C1 segment of cervical spinal cord (tissue), 14 donors: ENCODE measurements around the gene AADACL4.
"Not testable (repeated sequence)": the region's sequence is repeated elsewhere in the genome, so short reads cannot be mapped to it uniquely, and the experiment has no call there.

Experiments used
- DNase-seq, 14 donors: peaks; one replicate each; lab custom pipeline; 2025; lab: John Stamatoyannopoulos, UW

AADACL4 gene

DNA sequence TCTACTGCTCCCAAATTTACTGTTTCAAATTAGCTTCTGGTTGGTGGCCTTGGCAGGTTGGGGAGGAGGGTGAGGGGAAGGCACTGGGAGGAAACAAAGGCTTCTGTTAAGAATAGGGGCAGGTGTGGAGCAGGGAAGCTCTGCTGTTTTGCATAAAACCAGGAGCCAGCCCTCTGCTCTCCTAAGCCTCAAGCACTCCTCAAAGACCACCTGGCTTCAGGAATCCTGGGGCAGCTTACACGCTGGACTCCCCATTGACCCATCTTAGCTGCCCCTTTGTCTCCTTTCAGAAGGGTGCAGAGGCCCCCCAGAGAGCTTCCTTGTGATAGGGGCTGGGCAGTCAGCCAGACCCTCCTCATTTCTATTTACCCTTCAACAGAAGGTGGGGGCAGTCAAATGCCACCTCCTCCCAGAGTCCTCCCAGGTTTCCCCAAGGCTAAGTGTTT is 14.4 kb upstream of the AADACL4 start:
- no peak for DNase-seq

DNA sequence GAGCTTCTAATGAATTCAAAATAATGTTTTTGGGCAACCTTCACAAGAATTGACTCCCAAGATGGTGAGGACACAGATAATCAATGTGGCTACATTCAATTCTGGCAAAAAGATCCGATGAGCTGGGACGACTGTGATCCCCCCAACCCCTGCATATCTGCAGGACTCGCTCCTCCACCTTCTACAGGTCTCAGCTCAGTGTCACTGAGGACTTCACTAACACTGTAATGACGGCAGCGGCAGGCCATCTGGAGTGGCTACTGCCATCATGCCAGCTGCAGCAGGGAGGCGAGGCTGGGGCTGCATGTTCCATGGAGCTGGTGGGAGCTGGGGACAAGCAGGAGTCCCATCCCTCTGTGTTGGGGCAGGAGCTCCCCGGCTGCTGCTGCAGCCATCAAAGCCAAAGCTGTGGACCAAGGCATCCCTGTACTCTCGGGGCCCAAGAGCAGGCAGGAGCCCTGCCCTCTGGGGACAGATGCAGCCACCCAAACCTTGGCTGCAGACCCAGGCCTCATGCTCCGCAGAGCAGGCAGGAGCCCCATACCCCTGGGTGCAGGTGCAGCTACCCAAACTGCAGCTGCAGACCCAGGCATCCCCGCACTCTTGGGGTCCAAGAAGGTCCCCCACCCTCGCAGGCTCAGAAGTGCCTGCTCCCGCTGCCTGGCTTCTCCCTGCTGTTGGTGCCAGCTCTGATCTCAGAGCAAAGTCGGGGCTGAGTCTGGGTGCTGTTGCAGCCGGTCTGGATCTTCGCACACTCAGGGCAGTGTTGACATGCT is 13.7 kb upstream of the AADACL4 start:
- no peak for DNase-seq

DNA sequence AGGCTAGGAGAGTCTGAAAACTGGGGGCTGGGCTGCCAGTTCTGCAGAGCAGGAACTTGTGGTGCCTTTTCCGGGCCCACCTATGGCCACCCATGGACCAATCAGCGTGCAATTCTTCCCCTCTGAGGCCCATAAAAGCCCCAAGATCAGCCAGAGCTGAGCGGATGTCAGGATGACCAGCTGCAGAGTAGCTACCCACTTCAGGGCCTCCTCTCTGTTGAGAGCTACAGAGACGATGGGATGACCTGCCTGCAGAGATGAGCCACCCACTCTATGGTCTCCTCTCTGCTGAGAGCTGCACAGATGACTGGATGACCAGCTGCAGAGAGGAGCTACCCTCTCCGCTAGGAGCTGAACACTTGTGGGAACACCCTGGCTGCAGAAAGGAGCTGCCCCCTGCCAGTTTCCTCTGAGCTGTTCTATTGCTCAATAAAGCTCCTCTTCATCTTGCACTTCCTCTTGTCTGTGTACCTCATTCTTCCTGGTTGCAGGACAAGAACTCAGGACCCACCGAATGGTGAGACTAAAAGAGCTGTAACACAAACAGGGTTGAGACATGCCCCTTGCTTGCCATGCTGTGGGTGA is 12.8 kb upstream of the AADACL4 start:
- DNase-seq: no peak

DNA sequence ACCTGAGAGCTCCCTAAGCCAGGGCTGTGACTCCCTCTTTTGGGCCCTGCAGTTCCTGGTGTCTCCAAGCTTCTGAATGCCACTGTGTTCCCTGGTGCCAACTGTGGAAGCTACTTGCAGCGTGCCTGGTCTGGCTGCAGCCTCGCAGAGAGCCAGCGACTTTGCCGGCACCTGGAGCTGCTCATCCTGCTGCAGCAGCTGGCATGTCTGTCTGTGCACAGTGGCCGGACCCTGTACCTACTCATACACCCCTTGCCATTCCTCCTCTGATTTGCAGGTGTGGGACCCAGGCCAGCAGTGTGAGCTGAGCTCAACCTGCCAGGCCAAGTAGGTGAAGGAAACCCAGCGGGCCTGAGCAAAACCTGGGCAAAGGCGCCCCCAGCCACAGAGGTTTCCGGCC is 12.3 kb upstream of the AADACL4 start:
- no peak for DNase-seq

DNA sequence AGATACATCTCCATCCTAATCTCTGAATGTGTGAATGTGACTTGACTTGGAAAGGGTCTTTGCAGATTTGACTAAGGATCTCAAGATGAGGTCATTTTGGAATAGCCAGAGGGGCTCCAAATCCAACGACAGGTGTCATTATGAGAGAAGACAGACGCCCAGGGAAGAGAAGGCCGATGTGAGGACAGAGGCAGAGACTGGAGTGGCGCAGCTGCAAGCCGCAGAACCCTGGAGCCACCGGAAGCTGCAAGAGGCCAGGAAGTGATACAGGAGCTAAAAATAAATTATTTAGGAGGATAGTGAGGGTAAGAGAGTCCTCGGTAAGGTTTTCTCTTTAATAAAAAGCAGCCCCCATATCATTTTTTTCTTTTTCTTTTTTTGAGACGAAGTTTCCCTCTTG is 9.7 kb upstream of the AADACL4 start:
- no peak for DNase-seq

DNA sequence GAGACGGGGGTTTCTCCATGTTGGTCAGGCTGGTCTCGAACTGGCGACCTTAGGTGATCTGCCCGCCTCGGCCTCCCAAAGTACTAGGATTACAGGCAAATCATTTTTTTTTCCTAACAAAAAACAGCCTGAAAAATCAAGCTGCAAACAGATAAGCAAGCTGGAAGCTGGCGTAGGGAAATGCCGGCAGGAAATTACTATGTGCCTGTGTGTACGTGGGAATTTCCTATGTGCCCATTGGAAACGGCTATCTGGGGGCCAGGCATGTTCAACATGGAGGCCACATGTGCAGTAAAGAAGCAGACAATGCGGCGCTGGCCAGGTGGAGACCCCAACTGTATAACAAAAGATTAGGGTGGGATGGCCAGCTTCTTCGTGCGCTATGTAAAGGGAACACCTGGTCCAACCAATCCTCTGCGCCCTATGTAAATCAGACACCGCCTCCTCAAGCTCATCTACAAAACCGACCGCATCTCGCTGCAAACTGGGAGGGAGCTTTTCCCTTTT is 9.1 kb upstream of the AADACL4 start:
- DNase-seq: no peak

DNA sequence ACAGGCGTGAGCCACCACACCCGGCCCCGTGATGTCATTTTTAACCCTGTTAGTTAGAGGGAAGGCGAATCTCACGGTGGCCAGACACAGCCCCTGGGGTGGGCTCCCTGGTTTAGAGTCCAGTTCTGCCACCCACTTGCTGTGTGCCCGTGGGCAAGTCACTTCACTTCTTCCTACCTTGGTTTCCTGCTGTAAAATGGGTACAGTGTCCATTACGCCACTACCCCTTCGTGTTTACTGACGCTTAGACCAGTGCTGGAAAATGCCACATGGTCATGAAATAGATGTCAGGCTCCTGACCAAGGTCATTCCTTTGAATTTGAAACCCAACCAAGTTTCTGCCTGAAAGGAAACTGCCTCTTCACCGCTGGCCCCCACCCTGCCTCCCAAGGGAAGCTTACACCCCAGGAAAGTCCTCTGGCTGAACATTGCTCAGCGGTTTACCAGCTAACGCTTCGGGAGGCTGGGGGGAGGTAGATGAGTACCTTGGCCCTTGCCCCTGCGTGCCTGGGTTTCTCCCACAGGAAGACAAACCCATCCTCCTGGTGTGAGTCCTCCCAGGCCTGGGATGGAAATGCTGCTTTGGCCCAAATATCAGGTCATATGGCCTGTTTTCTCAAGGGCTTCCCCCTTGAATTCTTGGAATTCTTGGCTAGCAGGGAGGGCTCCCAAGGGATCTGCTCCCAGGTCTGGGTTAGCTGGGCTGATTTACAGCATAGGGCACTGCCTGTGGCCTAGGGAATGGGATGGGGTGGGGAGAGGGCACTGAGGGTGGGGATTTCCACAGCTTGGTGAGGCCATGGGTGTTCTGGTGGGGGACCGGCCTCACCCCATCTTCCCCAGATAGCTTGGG is 7.6 kb upstream of the AADACL4 start:
- DNase-seq: no peak

DNA sequence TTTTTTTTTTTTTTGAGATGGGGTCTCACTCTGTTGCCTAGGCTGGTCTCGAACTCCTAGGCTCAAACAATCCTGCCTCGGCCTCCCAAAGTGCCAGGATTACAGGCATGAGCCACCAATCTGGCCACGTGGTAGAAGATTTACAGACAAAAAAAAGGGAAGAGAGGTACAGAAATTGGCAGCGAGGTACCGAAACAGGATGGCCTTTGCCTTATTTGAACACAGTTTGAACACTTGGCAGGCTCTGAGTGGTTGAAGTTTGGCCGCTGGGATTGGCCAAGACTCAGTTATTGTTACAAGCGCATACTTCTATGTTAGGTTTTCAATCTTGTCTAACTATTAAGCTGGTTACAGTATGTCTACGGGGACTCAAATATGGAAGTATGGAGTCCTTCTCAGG is 6.2 kb upstream of the AADACL4 start:
- DNase-seq: no peak

DNA sequence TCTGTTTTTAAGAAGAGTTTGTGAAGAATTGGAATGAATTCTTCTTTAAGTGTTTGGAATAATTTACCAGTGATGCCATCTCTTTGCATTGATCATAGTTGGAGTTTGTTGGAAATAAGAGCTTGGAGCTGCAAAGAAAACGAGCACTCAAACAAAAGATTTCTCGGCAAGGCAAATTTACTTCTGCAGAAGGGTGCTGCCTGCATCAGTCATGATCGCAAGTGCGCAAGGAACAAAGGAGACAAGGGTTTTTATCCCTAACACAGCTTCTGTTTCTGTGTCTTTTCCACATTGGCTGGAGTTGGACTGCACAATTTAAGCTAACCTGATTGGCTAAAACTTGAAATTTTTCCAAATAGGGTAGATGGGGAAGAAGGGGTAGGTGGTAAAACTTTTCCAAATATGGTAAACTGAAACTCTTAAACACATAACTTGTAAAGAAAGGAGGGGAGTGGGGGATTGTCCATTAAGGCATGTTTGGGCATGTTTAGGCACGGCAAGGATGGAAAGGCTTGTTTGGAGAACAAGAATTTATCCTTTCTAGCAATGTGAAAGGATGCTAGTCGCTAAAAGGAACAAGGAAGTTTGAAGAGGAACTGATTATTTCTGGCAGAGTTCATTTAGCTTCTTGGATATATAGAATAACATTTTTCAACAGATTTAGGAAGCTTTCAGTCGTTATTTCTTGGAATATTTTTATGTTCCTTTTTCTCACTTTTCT is 3.5 kb upstream of the AADACL4 start:
- DNase-seq: no peak

DNA sequence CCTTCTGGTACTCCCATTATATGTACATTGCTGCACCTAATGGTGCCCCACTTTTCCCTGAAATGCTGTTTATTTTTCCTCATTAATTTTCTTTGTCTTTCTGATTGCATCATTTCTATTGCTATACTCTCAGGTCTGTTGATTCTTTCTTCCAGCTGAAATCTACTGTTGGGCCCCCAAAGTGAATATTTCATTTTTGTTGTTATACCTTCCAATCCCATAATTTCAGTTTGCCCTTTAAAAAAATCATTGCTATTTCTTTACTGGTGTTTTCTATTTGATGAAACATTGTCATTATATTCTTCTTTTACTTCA is 3.0 kb upstream of the AADACL4 start:
- no peak for DNase-seq

DNA sequence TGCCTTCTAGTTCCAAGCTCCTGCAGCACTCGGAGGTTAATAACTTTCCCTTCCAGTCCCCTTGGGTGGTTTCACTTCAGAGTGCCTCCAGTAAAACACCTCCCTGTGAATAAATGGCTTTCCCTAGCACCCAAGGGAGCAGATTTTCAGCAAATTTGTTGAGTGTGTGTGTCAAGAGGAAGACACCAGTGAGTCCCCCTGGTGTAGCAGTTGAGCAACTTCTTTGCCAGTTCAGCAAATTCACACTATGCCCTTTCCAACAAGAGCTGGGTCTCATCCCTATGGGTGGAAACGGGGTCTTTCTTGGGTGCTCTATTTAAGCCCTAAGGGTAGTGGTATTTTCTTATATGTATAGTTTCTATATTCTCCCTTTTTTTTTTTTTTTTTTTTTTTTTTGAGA is 806 bp upstream of the AADACL4 start:
- DNase-seq: no peak

DNA sequence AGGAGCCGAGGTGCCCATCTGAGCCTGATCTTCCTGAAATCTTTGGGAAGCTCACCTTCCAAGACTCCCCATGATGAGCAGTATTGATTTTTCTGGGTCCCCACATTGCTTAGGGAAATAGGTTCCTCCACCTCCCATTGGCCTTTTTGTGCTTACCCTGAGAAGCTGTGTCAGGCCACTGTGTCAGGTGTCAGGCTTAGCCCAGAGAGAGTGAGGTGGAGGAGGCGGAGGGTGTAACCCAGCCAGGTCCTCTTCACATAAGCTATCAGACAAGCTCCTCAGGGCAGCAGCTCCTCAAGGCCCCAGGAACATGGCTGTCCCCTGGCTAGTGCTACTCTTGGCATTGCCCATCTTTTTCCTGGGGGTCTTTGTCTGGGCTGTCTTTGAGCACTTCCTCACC is 352 bp downstream of the AADACL4 start:
- DNase-seq: no peak

DNA sequence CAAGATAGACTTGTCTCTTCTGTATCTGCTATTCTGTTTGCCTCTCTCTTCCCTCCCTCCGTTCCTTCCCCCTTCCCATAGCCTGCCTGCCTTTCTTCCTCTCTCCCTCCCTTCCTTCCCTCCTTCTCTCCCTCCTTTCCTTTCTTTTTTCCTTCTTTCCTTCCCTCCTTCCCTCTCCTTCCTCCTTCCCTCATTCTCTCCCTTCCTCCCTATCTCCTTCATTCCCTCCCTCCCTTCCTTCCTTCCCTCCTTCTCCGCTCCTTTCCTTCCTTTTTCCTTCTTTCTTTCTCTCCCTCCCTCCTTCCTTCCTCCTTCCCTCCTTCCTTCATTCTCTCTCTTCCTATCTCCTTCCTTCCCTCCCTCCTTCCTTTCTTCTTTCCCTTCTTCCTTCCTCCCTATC is 944 bp downstream of the AADACL4 start:
- DNase-seq: no peak

DNA sequence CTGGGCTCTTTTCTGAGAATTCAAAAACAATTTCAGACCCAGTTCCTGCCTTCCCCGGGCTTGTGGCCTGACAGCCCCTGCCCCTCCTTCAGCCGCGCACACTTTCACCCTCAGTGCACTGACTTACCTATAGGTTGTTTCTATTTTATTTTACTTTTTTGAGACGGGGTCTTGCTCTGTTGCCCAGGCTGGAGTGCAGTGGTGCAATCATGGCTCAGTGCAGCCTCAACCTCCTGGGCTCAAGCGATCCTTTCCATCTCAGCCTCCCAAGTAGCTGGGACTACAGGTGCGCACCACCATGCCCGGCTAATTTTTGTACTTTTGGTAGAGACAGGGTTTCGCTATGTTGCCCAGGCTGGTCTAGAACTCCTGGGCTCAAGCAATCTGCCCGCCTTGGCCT is 1.5 kb downstream of the AADACL4 start:
- DNase-seq: not testable (repeated sequence)

DNA sequence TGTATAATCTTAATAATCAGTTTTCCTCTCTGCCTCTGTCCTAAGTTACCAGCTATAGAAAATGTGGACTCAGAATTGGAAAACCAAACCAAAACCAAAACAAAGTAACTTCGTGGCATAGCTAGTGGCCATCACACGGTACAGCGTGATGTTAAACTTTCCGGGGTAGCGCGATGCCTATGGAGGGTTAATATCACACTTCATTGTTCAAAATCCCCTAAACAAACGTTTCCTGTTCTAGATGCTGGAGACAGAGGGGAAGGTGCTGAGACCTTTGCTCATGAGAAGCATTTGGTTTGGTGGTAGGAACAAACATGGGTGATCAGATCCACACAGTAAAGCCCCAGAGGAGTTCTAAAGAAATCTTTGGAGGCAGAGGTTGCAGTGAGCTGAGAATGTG is 4.9 kb downstream of the AADACL4 start:
- no peak for DNase-seq

DNA sequence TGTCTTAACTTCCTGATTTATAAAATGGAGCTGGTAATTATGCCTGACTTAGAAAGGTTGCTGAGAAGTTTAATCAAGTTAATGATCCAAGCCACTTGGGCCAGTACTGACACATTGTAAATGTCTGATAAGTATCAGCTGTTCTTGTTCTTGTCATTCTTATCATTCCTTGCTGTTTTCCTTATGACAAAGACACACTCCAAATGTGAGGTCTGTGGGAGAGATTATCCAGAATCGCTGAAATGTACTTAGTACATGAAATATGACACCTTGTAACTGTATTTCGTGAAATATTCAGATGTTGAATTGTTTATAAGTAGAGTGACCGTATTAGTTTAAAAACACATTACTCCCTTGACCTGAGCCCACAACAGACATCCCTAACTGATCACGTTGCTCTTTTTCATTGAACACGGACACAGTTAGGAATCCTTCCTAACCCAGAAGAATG is 6.1 kb downstream of the AADACL4 start:
- DNase-seq: no peak

DNA sequence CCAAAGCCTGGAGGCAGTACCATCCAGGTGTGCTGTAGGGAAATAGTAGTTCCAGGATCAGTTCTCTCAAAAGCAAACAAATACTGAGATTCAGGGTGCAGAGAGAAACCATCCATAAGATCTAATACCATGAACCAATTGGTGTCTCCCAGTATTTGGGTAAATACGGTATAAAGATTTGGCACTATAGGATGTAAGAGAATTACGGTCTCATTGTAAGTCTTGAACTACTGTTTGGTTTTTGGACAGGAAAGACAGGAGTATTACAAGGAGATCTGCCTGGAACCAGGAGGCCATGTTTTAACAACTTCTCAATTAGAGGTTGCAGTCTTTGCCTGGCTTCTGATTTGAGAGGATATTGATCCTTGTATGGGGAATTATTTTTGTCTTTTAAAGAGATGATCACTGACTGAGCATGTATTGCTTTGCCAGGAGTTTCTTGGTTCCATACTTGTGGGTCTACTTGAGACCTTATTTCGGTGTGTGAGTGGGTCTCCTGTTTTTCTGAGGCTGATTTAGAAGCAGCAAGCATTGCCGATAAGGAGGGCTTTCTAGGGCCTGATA is 10.2 kb downstream of the AADACL4 start:
- DNase-seq: no peak

DNA sequence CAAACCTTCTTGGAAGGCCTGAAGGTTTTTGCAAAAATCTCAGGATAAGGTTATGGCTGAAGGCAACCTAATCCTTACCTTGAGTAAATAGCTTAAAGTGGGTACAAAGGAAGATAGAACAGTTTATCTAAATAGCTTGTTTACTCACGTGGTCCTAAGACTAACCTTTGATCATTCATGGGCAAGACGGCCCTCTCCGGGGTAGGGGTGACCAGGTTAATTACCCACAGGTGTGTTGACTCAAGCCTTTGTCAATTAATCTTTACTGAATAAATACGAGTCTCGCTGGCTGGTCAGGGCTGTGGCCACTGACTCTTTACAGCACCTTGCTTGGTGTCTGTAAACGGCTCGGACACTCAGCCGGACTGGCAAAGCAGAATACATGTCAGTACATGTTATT is 10.8 kb downstream of the AADACL4 start:
- DNase-seq: no peak

DNA sequence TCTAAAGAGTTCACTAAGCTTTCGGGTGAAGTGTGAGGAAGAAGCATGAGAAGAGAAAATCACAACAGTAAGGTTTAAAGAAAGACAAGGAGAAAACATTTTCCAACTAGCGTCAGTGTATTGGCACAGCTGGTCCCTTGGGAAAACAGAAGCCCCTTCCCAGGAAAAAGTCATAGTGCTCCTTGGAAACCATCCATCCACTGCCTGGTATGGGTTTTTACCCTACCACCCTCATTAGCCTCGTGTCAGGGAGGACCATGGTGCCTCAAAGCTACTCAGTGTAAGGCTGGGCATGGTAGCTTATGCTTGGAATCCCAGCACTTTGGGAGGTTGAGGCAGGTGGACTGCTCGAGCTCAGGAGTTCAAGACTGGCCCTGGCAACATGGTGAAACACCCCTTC is 12.7 kb downstream of the AADACL4 start:
- no peak for DNase-seq

DNA sequence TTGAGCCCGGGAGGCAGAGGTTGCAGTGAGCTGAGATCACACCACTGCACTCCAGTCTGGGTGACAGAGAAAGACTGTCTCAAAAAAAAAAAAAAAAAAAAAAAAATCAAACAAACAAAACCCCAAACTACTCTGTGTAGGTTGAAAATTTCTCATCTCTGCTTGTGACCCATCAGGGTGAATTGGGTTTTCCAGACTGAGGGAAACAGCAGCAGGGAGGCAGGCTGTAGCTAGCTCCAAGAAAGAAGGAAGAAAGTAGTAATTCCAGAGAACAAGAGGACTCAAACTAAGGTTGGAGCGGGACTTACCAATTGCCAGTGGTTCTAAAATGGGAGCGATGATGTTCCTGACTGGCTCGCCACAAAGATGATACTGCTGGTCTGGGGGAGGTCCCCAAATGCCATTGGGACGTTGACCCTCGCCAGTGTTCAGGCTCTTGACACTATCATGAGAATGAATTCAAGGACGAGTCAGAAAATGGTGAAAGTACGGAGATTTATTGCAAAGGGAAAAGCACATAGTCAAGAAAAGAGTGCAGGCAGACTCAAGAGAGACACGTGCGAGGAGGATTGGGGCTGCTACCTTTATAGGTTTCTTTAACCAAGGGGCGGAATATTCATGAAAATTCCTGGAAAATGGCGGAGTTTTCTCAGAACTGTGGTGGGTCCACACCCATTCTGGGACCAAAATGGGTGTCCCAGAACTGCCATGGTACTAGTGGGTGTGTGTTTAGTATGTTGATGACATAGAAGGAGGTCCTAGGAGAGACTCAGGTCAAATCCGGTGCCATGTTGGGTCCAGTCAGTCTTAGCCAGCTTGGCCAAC is 13.4 kb downstream of the AADACL4 start:
- no peak for DNase-seq
